GM19035 (cell line): ENCODE results near the gene FAM168A.

Source experiments
- ATAC-seq: cut with Tn5 transposase; IDR thresholded peaks from one replicate; pipeline ENCODE4 v1.9.1; 2021; ENCODE audit not compliant: unreplicated experiment

The FAM168A gene

DNA sequence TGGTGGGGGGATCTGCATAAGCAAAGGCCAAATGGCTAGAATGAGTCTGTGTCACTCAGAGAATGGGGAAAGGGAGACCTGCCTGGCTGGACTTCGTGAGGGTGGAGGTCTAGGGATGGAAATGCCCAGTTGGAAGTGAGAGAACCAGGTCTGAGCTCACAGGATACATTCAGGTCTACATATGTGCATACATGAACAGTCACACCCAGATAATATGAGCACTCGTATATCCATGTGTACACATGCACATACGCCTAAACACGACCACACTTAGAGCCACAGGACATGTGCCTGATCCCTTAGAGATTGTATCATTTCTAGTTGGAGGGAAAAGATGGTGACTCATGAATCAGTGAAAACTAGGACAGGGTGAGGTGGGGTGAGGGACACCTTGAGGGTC is 242.8 kb downstream of the FAM168A start:
- ATAC-seq, result no peak

DNA sequence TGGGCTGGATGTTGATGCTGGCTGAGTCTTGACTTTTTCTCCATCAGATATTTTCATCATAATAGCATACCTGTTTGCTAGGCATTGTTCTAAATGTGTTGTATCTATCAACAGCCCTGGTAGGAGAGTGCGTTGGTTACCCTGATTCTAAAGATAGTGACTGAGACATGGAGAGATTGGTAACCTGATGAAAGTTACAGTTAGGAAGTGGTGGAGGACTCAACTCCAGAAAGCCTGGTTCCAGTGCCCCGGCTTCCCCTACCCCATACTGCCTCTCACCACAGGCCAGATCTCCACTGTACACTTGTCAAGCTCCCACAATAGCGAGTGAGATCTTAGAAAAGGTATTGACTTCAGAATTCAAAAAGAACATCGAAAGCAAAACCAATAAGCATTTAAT is 244.5 kb downstream of the FAM168A start:
- no peak for ATAC-seq

DNA sequence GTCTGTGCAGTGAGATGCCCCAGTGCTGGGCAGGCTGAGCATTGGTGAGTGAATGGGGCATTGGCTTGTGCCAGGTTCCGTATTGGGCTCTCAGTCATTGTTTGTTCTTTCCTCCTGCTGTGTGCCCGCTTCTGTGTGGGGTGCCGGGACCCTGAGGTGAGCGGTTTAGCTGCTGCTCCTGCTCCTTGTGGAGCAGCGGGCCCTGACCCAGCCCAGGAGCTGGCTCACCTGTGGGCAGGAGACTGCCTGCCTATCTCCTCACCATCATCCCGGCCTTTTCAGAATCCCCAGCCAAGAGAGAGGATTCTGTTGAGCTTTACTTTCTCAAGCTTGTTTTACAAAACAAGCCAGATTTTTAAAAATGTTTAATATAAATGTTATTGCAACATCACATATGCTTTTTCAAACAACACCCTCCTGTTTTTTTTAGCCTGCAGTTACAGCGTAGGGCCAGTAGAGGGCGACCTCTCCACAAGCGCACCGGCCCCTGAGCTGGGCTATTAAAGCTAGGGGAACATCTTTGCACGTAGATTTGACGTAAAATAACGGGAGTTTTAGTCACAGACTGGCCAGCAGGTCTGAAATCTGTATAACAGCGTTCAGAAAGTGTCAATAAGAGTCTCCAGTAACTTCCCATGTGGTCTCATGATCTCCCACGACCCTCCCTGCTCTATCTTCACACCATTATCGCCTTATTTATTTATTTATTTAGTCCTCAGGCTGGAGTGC is 246.8 kb downstream of the FAM168A start:
- ATAC-seq, result no peak
